Adrenal gland (tissue), 12 donors: Measurements from ENCODE around the gene TM6SF1. TPM values are rescaled to one million over a fixed set of nuclear protein-coding genes. Genes with fewer than 3 reads are reported as not detected.
"Not testable (repeated sequence)": the region's sequence is repeated elsewhere in the genome, so short reads cannot be mapped to it uniquely, and the experiment has no call there.

Experiments
- DNase-seq, 7 donors: peaks; one replicate each; pipeline ENCODE4 v3.0.0-alpha.2; 2019 to 2020
- H3K27ac ChIP-seq, 5 donors: fragments of 200-600 bp; sonication (generic) in 4 of 5; 1 replicate in 3 of 5; 2 replicates in 2 of 5; pipeline versions ENCODE4 v1.5.1 to v1.8.0; 2016 to 2020; ENCODE audit warnings: mild to moderate bottlenecking in 1 of 5
- H3K27me3 ChIP-seq: fragments of 200-600 bp; 2 replicates; pipeline ENCODE4 v1.8.0; 2021
- H3K36me3 ChIP-seq, 2 donors: fragments of 200-600 bp; replicated peaks in 1 of 2; 1 replicate in 1 of 2; 2 replicates in 1 of 2; pipeline versions ENCODE4 v1.5.1 to v1.8.0; 2018 to 2022
- H3K4me1 ChIP-seq, 2 donors: fragments of 200-600 bp; replicated peaks in 1 of 2; 1 replicate in 1 of 2; 2 replicates in 1 of 2; pipeline versions ENCODE4 v1.5.1 to v1.8.0; 2018 to 2021
- H3K4me3 ChIP-seq, 4 donors: fragments of 200-600 bp; sonication (generic) in 3 of 4; one replicate each; pipeline ENCODE4 v1.5.1; 2016 to 2018
- H3K9me3 ChIP-seq, 3 donors: fragments of 200-600 bp; sonication (generic) in 1 of 3; replicated peaks in 1 of 3; 1 replicate in 2 of 3; 2 replicates in 1 of 3; pipeline versions ENCODE4 v1.5.1 to v1.8.0; 2016 to 2021
- CTCF ChIP-seq, 6 experiments: fragments of 450-650 bp in 4 of 6; fragments of 200-600 bp in 2 of 6; sonication (generic) in 1 of 6; IDR thresholded peaks; 1 replicate in 5 of 6; 2 replicates in 1 of 6; pipeline versions ENCODE4 v1.5.1 to v1.8.0; 2016 to 2021; ENCODE audit warnings: antibody characterized with exemption in 6 of 6, mild to moderate bottlenecking in 2 of 6, moderate library complexity in 1 of 6
- POLR2A ChIP-seq, 2 donors: fragments of 450-650 bp; IDR thresholded peaks; one replicate each; pipeline ENCODE4 v1.6.1; 2017; ENCODE audit warnings: antibody characterized with exemption in 2 of 2, mild to moderate bottlenecking in 2 of 2, moderate library complexity in 1 of 2
- WGBS, 4 donors: extraction: QIAGEN DNeasy Blood & Tissue Kit in 2 of 4; methylation state at CpG; one replicate each; pipeline versions ENCODE4 v1.1.5 to v1.1.7; 2013 to 2017; 5-methylcytosine and 5-hydroxymethylcytosine counted together
- intact Hi-C, 2 donors: fragments of 100-400 bp; cut with DNase I; formaldehyde crosslinking; loops; one replicate each; pipeline versions ENCODE4 v1.14.1 to v1.15.0; 2022 to 2023
- polyA plus RNA-seq, 3 donors: library from polyadenylated mRNA; stranded (reverse); fragments of 200-250 nt in 2 of 3; fragments of 350-450 nt in 1 of 3; fragmentation: Illumina TruSeq in 1 of 3; extraction: RNeasy Lipid Tissue Mini Kit (QIAGEN cat#74804) in 1 of 3; gene quantifications; one replicate each; pipeline ENCODE4 v1.2.3, GENCODE V29; 2013 to 2014
- total RNA-seq, 9 donors: library from RNA; depleted of rRNA in 4 of 9; stranded (reverse); fragments of >200 nt in 4 of 9; fragments of 120-200 nt in 1 of 9; fragmentation: NEBNext Ultra II Directional in 1 of 9; extraction: Animal tissue kit (Norgen Biotek cat#: 25700) in 1 of 9; gene quantifications; one replicate each; pipeline versions ENCODE4 v1.1.0 to v1.2.4, GENCODE V29; 2013 to 2023
- donor health status: healthy with polysubstance abuse.
- donor health status: Bipolar disorder and iron deficiency.
- donor health status: DM: yes; HTN: yes; CAD: no.
- donor health status: DM: no; HTN: no; CAD: no.
- donor health status: DM: no; HTN: no; CAD: no.
- donor health status: DM: yes; HTN: yes; CAD: no.

The TM6SF1 gene
- total and polyA plus RNA-seq, 12 donors, result 0.67 to 9.5 (median 4.3) TPM

DNA sequence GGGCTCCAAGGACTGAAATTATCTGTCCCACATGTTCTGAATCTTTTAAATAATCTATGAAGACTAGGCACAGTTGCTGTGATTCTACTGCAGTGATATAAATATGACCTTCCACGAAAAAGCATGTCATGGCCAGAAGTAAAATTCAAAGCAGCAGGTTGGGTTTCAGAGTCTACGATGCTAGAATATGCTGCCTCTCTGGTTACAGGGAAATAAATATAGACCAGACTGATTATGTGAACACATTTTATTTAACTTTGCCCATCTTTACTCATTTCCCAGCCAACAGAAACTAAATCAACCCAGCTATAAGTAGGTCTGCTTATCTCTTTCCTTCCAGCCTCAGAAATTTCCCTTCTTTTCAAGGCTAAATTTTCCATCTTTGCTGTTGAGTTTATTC, 19.9 kb upstream of the TM6SF1 start:
- H3K36me3 ChIP-seq, result no peaks in the 10 kb centered on the region
- TF ChIP-seq POLR2A (IDR thresholded peaks at IDR 0.05) (no peak), CTCF (IDR thresholded peaks at IDR 0.05) (no peak)
- no peak for DNase-seq
- 36 to 50% (median 46%) methylated on average over 2 of the region's 2 CpGs for WGBS, 4 donors
- no peak overlapping the region for H3K27ac ChIP-seq
- H3K4me1 ChIP-seq, result no peaks in the 10 kb centered on the region
- no peak overlapping the region for H3K4me3 ChIP-seq
- no peaks in the 10 kb centered on the region for H3K9me3 ChIP-seq
- no peaks in the 10 kb centered on the region for H3K27me3 ChIP-seq
- intact Hi-C loops, result no loop called here

- 81 to 85% (median 85%) methylated on average over 2 of the region's 2 CpGs for WGBS, 4 donors
- Histone ChIP-seq H3K27ac (no peak overlapping the region), H3K36me3 (no peaks in the 10 kb centered on the region), H3K4me1 (no peaks in the 10 kb centered on the region), H3K27me3 (no peaks in the 10 kb centered on the region), H3K9me3 (no peaks in the 10 kb centered on the region), H3K4me3 (no peak overlapping the region)
- intact Hi-C loops, result no loop called here
- DNase-seq, result no peak
- TF ChIP-seq CTCF (IDR thresholded peaks at IDR 0.05) (no peak), POLR2A (IDR thresholded peaks at IDR 0.05) (no peak)
Measured at GRCh38 chr15:83088876-83089275, 18.6 kb upstream of the TM6SF1 start.

- WGBS, 4 donors, result 48 to 69% (median 60%) methylated on average over 4 of the region's 4 CpGs
- TF ChIP-seq CTCF (IDR thresholded peaks at IDR 0.05) (no peak), POLR2A (IDR thresholded peaks at IDR 0.05) (no peak)
Measured at GRCh38 chr15:83090465-83090864, 17.0 kb upstream of the TM6SF1 start.

GRCh38 chr15:83091965-83092308, 15.5 kb upstream of the TM6SF1 start:
- H3K4me3 ChIP-seq, H3K9me3 ChIP-seq, H3K27me3 ChIP-seq, intact Hi-C loops, H3K36me3 ChIP-seq, H3K4me1 ChIP-seq, DNase-seq: not testable (repeated sequence)
- H3K27ac ChIP-seq, result peak overlapping the region in 2 of 5 donors; percentile 42 to 67
- 77 to 83% (median 80%) methylated on average over 3 of the region's 3 CpGs for WGBS, 4 donors

More at GRCh38 chr15:83090465-83090864, 17.0 kb upstream of the TM6SF1 start:
- intact Hi-C loops, result no loop called here
- H3K4me3 ChIP-seq, result no peak overlapping the region
- DNase-seq, result no peak
- no peak overlapping the region for H3K27ac ChIP-seq
- H3K9me3 ChIP-seq, result no peaks in the 10 kb centered on the region
- no peaks in the 10 kb centered on the region for H3K27me3 ChIP-seq
- H3K4me1 ChIP-seq, result no peaks in the 10 kb centered on the region
- no peaks in the 10 kb centered on the region for H3K36me3 ChIP-seq

- Histone ChIP-seq H3K27me3 (no peaks in the 10 kb centered on the region), H3K27ac (peak overlapping the region in 2 of 5 donors; percentile 42 to 67)
- 66 to 78% (median 70%) methylated on average over 4 of the region's 4 CpGs for WGBS, 4 donors
Measured at GRCh38 chr15:83092309-83092976, 15.0 kb upstream of the TM6SF1 start.

More at GRCh38 chr15:83092309-83092976, 15.0 kb upstream of the TM6SF1 start:
- Histone ChIP-seq H3K36me3 (no peaks in the 10 kb centered on the region), H3K4me1 (no peaks in the 10 kb centered on the region), H3K4me3 (no peak overlapping the region), H3K9me3 (no peaks in the 10 kb centered on the region)
- DNase-seq, result peak in 5 of 7 donors; percentile 38 to 70 (median 61)
- peak; percentile 37 to 53 for TF ChIP-seq POLR2A (IDR thresholded peaks at IDR 0.05)
- no peak for TF ChIP-seq CTCF (IDR thresholded peaks at IDR 0.05)
- intact Hi-C loops, result no loop called here
